ENCODE data around the gene TBCK. TPM values are rescaled to one million over a fixed set of nuclear protein-coding genes. Genes with fewer than 3 reads are reported as not detected.

TBCK gene
- total and polyA plus RNA-seq, 9 of the 15 experiments (the other 6 are each of a cell fraction or from before 2014, with no cell fraction given) = 5.3 to 26.6 (median 16.2) TPM

DNA sequence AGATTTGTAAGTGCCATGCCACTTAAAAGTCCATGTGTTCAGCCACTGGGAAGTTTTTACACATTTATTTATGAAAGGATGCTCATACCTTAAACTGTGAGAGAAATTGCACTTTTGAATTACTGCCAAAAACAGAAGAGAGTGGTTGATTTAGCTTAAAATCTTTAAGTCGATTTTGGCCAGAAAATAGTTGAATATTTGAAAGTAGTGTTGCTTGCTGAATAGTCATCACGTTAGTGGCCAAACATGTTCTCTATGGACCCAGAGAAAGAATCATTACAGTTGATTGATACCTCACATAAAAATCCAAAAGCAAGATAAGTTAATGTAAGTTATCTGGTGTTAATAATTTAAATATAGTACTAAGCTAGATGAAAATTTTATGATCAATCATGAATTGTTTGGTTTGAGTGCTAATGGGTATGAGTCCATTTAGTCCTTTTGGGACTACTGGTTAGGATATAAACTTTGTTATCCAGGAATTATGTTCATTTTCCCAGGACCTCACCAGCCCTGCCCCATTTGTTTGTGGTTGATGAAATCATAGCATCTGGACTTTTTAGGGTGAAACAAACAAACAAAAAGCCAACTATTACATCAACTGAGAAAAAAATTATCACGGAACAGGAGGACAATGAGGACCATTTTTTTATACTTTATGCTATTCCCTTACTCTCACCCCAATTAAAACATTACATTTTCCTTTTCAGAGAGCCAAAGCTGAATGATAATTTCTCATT is 46.2 kb upstream of the TBCK start:
- Histone ChIP-seq H3K27me3 (ENCODE audit: control insufficient read depth in 2 of 2, insufficient read depth in 2 of 2, low read length in 2 of 2) (no peaks in the 10 kb centered on the region), H3K9me3 (replicated peaks; ENCODE audit: control insufficient read depth, insufficient read depth, low read depth, low read length) (no peaks in the 10 kb centered on the region), H3K9ac (ENCODE audit: insufficient read depth in 1 of 2, low read depth in 2 of 2, low read length in 2 of 2) (no peak overlapping the region), H3K9me1 (ENCODE audit: control insufficient read depth, insufficient read depth, low read length) (no peaks in the 10 kb centered on the region), H2AFZ (ENCODE audit: low read depth, low read length) (no peak overlapping the region), H3K36me3 (ENCODE audit: control insufficient read depth, insufficient read depth, low read length) (no peaks in the 10 kb centered on the region), H3K4me3 (no peak overlapping the region), H3K4me2 (ENCODE audit: insufficient read depth, low read length) (no peak overlapping the region), H3K27ac (ENCODE audit: extremely low read depth, low read depth, low read length) (no peak overlapping the region), H3K79me2 (ENCODE audit: control insufficient read depth, insufficient read depth, low read length) (no peaks in the 10 kb centered on the region), H3K4me1 (replicated peaks in 1 of 2; ENCODE audit: control insufficient read depth in 2 of 2, insufficient read depth in 2 of 2, low read length in 2 of 2) (no peaks in the 10 kb centered on the region), H4K20me1 (replicated peaks; ENCODE audit: control insufficient read depth, insufficient read depth, low read length) (no peaks in the 10 kb centered on the region)
- ATAC-seq (no peak), FAIRE-seq (no peak), DNase-seq (ENCODE audit: extremely low read depth in 1 of 4, low spot score in 3 of 4) (no peak)
- 0% methylated on average over 3 of the region's 3 CpGs for WGBS (ENCODE audit: insufficient coverage, low coverage, missing lambda C conversion rate)
- intact Hi-C loops (cut with micrococcal nuclease) = loop anchor here (10.0 kb wide), 1 partner anchor 533 kb away; no protein-coding TSS in a partner anchor
- BruUV-seq (replicated peaks) = no TSS peak
- ChIA-PET CTCF (ENCODE audit: low intra/inter-chr PET ratio) (no interaction called here), POLR2A (no interaction called here)
- in situ Hi-C loops (cut with MboI) = no loop called here
- no peak for TF ChIP-seq HMGN3 (IDR thresholded peaks at IDR 0.05; ENCODE audit: borderline replicate concordance, extremely low read depth, insufficient read length, low read depth, low read length)
- TF ChIP-seq ZNF764 (CRISPR knock-in tag; IDR thresholded peaks at IDR 0.05; ENCODE audit: low read depth) = no peak
- TF ChIP-seq, protein P1, sequence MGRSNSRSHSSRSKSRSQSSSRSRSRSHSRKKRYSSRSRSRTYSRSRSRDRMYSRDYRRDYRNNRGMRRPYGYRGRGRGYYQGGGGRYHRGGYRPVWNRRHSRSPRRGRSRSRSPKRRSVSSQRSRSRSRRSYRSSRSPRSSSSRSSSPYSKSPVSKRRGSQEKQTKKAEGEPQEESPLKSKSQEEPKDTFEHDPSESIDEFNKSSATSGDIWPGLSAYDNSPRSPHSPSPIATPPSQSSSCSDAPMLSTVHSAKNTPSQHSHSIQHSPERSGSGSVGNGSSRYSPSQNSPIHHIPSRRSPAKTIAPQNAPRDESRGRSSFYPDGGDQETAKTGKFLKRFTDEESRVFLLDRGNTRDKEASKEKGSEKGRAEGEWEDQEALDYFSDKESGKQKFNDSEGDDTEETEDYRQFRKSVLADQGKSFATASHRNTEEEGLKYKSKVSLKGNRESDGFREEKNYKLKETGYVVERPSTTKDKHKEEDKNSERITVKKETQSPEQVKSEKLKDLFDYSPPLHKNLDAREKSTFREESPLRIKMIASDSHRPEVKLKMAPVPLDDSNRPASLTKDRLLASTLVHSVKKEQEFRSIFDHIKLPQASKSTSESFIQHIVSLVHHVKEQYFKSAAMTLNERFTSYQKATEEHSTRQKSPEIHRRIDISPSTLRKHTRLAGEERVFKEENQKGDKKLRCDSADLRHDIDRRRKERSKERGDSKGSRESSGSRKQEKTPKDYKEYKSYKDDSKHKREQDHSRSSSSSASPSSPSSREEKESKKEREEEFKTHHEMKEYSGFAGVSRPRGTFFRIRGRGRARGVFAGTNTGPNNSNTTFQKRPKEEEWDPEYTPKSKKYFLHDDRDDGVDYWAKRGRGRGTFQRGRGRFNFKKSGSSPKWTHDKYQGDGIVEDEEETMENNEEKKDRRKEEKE (IDR thresholded peaks at IDR 0.05; ENCODE audit: borderline replicate concordance in 1 of 2, control insufficient read depth in 1 of 2, low read depth in 2 of 2, low read length in 1 of 2) = no peak
- no peak for TF ChIP-seq CHD2 (IDR thresholded peaks at IDR 0.05; ENCODE audit: low read depth, low read length)
- TF ChIP-seq, protein P2, sequence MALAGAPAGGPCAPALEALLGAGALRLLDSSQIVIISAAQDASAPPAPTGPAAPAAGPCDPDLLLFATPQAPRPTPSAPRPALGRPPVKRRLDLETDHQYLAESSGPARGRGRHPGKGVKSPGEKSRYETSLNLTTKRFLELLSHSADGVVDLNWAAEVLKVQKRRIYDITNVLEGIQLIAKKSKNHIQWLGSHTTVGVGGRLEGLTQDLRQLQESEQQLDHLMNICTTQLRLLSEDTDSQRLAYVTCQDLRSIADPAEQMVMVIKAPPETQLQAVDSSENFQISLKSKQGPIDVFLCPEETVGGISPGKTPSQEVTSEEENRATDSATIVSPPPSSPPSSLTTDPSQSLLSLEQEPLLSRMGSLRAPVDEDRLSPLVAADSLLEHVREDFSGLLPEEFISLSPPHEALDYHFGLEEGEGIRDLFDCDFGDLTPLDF (CRISPR knock-in tag; IDR thresholded peaks at IDR 0.05) = no peak
- no peak for TF ChIP-seq ZNF165 (CRISPR knock-in tag; IDR thresholded peaks at IDR 0.05; ENCODE audit: borderline replicate concordance)

All from K562 (cell line).